PC-9 (cell line): ENCODE results near the gene ZNRD2. TPM values are rescaled to one million over a fixed set of nuclear protein-coding genes. Genes with fewer than 3 reads are reported as not detected.

Experiments
- BruUV-seq: library from RNA; stranded (reverse); fragments of 400-500 nt; replicated peaks from 2 replicates; lab custom pipeline; 2021; lab: Mats Ljungman, UMichigan
- CTCF ChIA-PET: fragments of 300-600 bp; sonication (Branson Sonifier 250); formaldehyde crosslinking; loops from one replicate; lab custom pipeline; 2022; ENCODE audit warnings: antibody characterized with exemption; lab: Charles Lee
- POLR2A ChIA-PET: fragments of 300-600 bp; sonication (Branson Sonifier 250); formaldehyde crosslinking; loops from one replicate; lab custom pipeline; 2022; ENCODE audit warnings: antibody characterized with exemption; ENCODE audit not compliant: unreplicated experiment; lab: Charles Lee
- DNase-seq, 2 experiments: peaks; one replicate each; pipeline versions ENCODE4 v3.0.0 to v3.0.0-alpha.2; 2015 to 2022; ENCODE audit warnings: mixed read lengths in 1 of 2
- H2AFZ ChIP-seq: fragments of 200-600 bp; sonication (generic); 2 replicates; pipeline ENCODE4 v1.8.1; 2017; ENCODE audit warnings: antibody characterized with exemption
- H3F3A ChIP-seq: fragments of 200-600 bp; sonication (generic); 2 replicates; pipeline ENCODE4 v1.8.1; 2017; ENCODE audit warnings: antibody characterized with exemption, mild to moderate bottlenecking, low read depth; ENCODE audit not compliant: insufficient read depth
- H3K27ac ChIP-seq: fragments of 200-600 bp; sonication (generic); 2 replicates; pipeline ENCODE4 v1.6.1; 2016; ENCODE audit warnings: mixed run types
- H3K27me3 ChIP-seq: fragments of 200-600 bp; sonication (generic); 2 replicates; pipeline ENCODE4 v1.6.1; 2016; ENCODE audit warnings: low read depth, mixed run types; ENCODE audit not compliant: insufficient read depth
- H3K36me3 ChIP-seq: fragments of 200-600 bp; sonication (generic); 2 replicates; pipeline ENCODE4 v1.6.1; 2016; ENCODE audit warnings: low read depth, mixed run types
- H3K4me1 ChIP-seq: fragments of 200-600 bp; sonication (generic); replicated peaks from 2 replicates; pipeline ENCODE4 v1.6.1; 2016; ENCODE audit warnings: mixed run types; ENCODE audit not compliant: insufficient read depth
- H3K4me2 ChIP-seq: fragments of 200-600 bp; sonication (generic); 2 replicates; pipeline ENCODE4 v1.6.1; 2017; ENCODE audit warnings: mixed run types
- H3K4me3 ChIP-seq: fragments of 200-600 bp; sonication (generic); 2 replicates; pipeline ENCODE4 v1.6.1; 2016; ENCODE audit warnings: mixed run types
- H3K79me2 ChIP-seq: fragments of 200-600 bp; sonication (generic); 2 replicates; pipeline ENCODE4 v1.6.1; 2017; ENCODE audit warnings: low read depth, mixed run types
- H3K9me2 ChIP-seq: fragments of 200-600 bp; sonication (generic); 2 replicates; pipeline ENCODE4 v1.8.1; 2017; ENCODE audit warnings: mild to moderate bottlenecking; ENCODE audit not compliant: insufficient read depth
- H3K9me3 ChIP-seq: fragments of 200-600 bp; sonication (generic); 2 replicates; pipeline ENCODE4 v1.8.1; 2016; ENCODE audit warnings: low read depth; ENCODE audit not compliant: insufficient read depth
- H4K20me1 ChIP-seq: fragments of 200-600 bp; sonication (generic); 2 replicates; pipeline ENCODE4 v1.8.1; 2017; ENCODE audit not compliant: insufficient read depth
- EZH2 ChIP-seq: fragments of 200-600 bp; sonication (generic); IDR thresholded peaks from 2 replicates; pipeline ENCODE4 v1.8.0; 2017; ENCODE audit warnings: antibody characterized with exemption, low read depth
- intact Hi-C: fragments of 100-400 bp; cut with micrococcal nuclease; formaldehyde crosslinking; loops from one replicate; pipeline ENCODE4 v1.10.0; 2022; ENCODE audit not compliant: unreplicated experiment
- total RNA-seq: library from RNA; stranded (reverse); gene quantifications from 2 replicates; pipeline ENCODE4 v1.2.3, GENCODE V29; 2021
- TF ChIP-seq, protein P1 (sequence below): fragments of 200-600 bp; sonication (generic); conservative IDR thresholded peaks from 2 replicates; pipeline ENCODE4 v1.6.1; 2017; ENCODE audit warnings: mixed run types, antibody characterized with exemption, mild to moderate bottlenecking, moderate library complexity

Gene ZNRD2
- total RNA-seq, 1 experiment from 2014 or later: 51.4 TPM

- peaks cover 9% of the 10 kb centered on the region; the same call in 1 of the 2 replicates for H3K4me1 ChIP-seq
- BruUV-seq: no TSS peak
- peaks cover 22% of the 10 kb centered on the region; the same call in 1 of the 2 replicates for H3F3A ChIP-seq
- H3K4me3 ChIP-seq: no peak overlapping the region
- no peak overlapping the region for H2AFZ ChIP-seq
- H3K36me3 ChIP-seq: peaks cover 46% of the 10 kb centered on the region; the same call in 1 of the 2 replicates
- POLR2A ChIA-PET: no interaction called here
- CTCF ChIA-PET: interaction anchor here (0.6 kb wide), 1 partner anchor 254 kb away, joined by 6 read pairs; no protein-coding TSS in a partner anchor
- H3K27ac ChIP-seq: no peak overlapping the region
- peaks cover 17% of the 10 kb centered on the region for H3K79me2 ChIP-seq
- no peak for TF ChIP-seq EZH2
- TF ChIP-seq, protein P1, sequence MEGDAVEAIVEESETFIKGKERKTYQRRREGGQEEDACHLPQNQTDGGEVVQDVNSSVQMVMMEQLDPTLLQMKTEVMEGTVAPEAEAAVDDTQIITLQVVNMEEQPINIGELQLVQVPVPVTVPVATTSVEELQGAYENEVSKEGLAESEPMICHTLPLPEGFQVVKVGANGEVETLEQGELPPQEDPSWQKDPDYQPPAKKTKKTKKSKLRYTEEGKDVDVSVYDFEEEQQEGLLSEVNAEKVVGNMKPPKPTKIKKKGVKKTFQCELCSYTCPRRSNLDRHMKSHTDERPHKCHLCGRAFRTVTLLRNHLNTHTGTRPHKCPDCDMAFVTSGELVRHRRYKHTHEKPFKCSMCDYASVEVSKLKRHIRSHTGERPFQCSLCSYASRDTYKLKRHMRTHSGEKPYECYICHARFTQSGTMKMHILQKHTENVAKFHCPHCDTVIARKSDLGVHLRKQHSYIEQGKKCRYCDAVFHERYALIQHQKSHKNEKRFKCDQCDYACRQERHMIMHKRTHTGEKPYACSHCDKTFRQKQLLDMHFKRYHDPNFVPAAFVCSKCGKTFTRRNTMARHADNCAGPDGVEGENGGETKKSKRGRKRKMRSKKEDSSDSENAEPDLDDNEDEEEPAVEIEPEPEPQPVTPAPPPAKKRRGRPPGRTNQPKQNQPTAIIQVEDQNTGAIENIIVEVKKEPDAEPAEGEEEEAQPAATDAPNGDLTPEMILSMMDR: no peak
- H3K27me3 ChIP-seq: no peaks in the 10 kb centered on the region
- DNase-seq: no peak
- peaks cover 8% of the 10 kb centered on the region; the same call in 1 of the 2 replicates for H4K20me1 ChIP-seq
- intact Hi-C loops: loop anchor here (5.0 kb wide), 1 partner anchor 43 kb away; the partner anchor contains the start of genes FAM89B and ZNRD2
- H3K9me2 ChIP-seq: no peaks in the 10 kb centered on the region
- H3K4me2 ChIP-seq: no peak overlapping the region
- H3K9me3 ChIP-seq: no peaks in the 10 kb centered on the region
Measured at GRCh38 chr11:65529475-65530156, 40.7 kb upstream of the ZNRD2 start.

- Histone ChIP-seq H3K4me2 (no peak overlapping the region), H3K79me2 (peaks cover 16% of the 10 kb centered on the region), H4K20me1 (peaks cover 8% of the 10 kb centered on the region; the same call in 1 of the 2 replicates), H3K9me2 (no peaks in the 10 kb centered on the region), H2AFZ (no peak overlapping the region), H3K4me1 (peaks cover 9% of the 10 kb centered on the region; the same call in 1 of the 2 replicates), H3K27me3 (no peaks in the 10 kb centered on the region), H3K27ac (no peak overlapping the region), H3K4me3 (no peak overlapping the region), H3F3A (peaks cover 25% of the 10 kb centered on the region; the same call in 1 of the 2 replicates), H3K9me3 (no peaks in the 10 kb centered on the region), H3K36me3 (peaks cover 46% of the 10 kb centered on the region; the same call in 1 of the 2 replicates)
- DNase-seq: no peak
- TF ChIP-seq, protein P1: peak; percentile 40; the same call in 1 of the 2 replicates
- TF ChIP-seq EZH2: no peak
- ChIA-PET POLR2A (no interaction called here), CTCF (no interaction called here)
- no TSS peak for BruUV-seq
- intact Hi-C loops: no loop called here
Measured at GRCh38 chr11:65530157-65530496, 40.1 kb upstream of the ZNRD2 start.

- H3K36me3 ChIP-seq: peaks cover 33% of the 10 kb centered on the region
- TF ChIP-seq, protein P1: no peak
- TF ChIP-seq EZH2: no peak
- no peaks in the 10 kb centered on the region; the same call in 1 of the 2 replicates for H3K79me2 ChIP-seq
- intact Hi-C loops: no loop called here
- no peaks in the 10 kb centered on the region for H3K27me3 ChIP-seq
- CTCF ChIA-PET: no interaction called here
- no peak overlapping the region for H3K4me2 ChIP-seq
- no peak overlapping the region for H3K27ac ChIP-seq
- no peak overlapping the region for H2AFZ ChIP-seq
- POLR2A ChIA-PET: interaction anchor here (0.6 to 0.7 kb wide), 2 partner anchors 106 to 170 kb away, joined by 3 read pairs; partner anchors contain the start of gene SIPA1
- no peak overlapping the region for H3K4me3 ChIP-seq
- peaks cover 45% of the 10 kb centered on the region for H3F3A ChIP-seq
- H4K20me1 ChIP-seq: peaks cover 10% of the 10 kb centered on the region; the same call in 1 of the 2 replicates
- no TSS peak for BruUV-seq
- peak in 1 of 2 experiments; percentile 57 for DNase-seq
- H3K9me2 ChIP-seq: no peaks in the 10 kb centered on the region
- H3K9me3 ChIP-seq: no peaks in the 10 kb centered on the region
- H3K4me1 ChIP-seq: no peaks in the 10 kb centered on the region
Measured at GRCh38 chr11:65532388-65533064, 37.8 kb upstream of the ZNRD2 start.
